ENCODE measurements around the gene SOCS4.

GRCh38 chr14:55045087-55045486 lies 18.1 kb downstream of the SOCS4 start:
- no peak for TF ChIP-seq CTCF (conservative IDR thresholded peaks at IDR 0.05; ENCODE audit: low read depth, low read length)
- no peak for TF ChIP-seq EZH2 (IDR thresholded peaks at IDR 0.05; ENCODE audit: borderline replicate concordance, low read depth, low read length, poor library complexity, severe bottlenecking)

Data from A673 (cell line).